ENCODE data around the gene PDCD2L. TPM values are rescaled to one million over a fixed set of nuclear protein-coding genes. Genes with fewer than 3 reads are reported as not detected.

PDCD2L gene
- total and polyA plus RNA-seq, 2 of the 8 experiments (the other 6 are each of a cell fraction or from before 2014, with no cell fraction given) = 51.5 to 78.1 TPM

DNA sequence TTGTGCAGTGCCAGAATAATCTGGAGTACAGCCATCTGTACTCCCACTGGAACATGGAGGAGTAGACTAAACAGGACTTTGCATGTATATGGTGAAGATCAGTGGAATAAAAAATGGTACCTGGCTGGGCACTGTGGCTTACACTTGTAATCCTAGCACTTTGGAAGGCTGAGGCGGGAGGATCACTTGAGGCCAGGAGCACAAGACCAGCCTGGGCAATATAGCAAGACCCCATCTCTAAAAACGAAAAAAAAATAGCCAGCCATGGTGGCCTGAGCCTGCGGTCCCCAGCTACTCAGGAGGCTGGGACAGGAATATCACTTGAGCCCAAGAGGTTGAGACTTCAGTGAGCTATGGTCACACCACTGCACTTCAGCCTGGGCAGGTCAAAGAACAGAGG, 44.0 kb downstream of the PDCD2L start:
- Histone ChIP-seq H3K4me2 (ENCODE audit: insufficient read depth in 1 of 2, low read depth in 2 of 2, low read length in 2 of 2) (no peak overlapping the region), H3K27ac (ENCODE audit: low read depth, low read length) (no peak overlapping the region), H2BK5ac (ENCODE audit: low read depth, low read length) (no peak overlapping the region), H3K4me1 (replicated peaks in 1 of 4; ENCODE audit: control insufficient read depth in 3 of 4, insufficient read depth in 4 of 4, low read length in 3 of 4) (no peaks in the 10 kb centered on the region), H3K79me1 (ENCODE audit: low read depth, low read length) (no peaks in the 10 kb centered on the region), H4K5ac (ENCODE audit: insufficient read length, low read depth, low read length) (no peak overlapping the region), H2BK12ac (ENCODE audit: low read depth, low read length) (no peak overlapping the region), H3K36me3 (ENCODE audit: control insufficient read depth in 2 of 4, insufficient read depth in 4 of 4, low read length in 3 of 4) (peaks cover 26 to 93% (median 68%) of the 10 kb centered on the region in 4 experiments), H3K23me2 (ENCODE audit: low read depth, low read length) (no peaks in the 10 kb centered on the region), H3K9me3 (ENCODE audit: insufficient read depth in 2 of 2, low read depth in 1 of 2, low read length in 1 of 2) (no peaks in the 10 kb centered on the region), H3K56ac (replicated peaks; ENCODE audit: insufficient read length, low read depth, low read length) (no peak overlapping the region), H3K27me3 (replicated peaks in 1 of 4; ENCODE audit: control insufficient read depth in 3 of 4, extremely low read depth in 1 of 4, insufficient read depth in 3 of 4, low read length in 3 of 4) (no peaks in the 10 kb centered on the region), H2BK120ac (replicated peaks; ENCODE audit: low read depth, low read length) (no peak overlapping the region), H4K91ac (replicated peaks; ENCODE audit: insufficient read length, low read length) (no peak overlapping the region), H2BK15ac (ENCODE audit: low read length) (no peak overlapping the region), H3K23ac (ENCODE audit: insufficient read length) (no peak overlapping the region), H3K14ac (ENCODE audit: insufficient read length) (no peak overlapping the region), H3K18ac (ENCODE audit: extremely low read depth, low read length) (no peak overlapping the region), H2AK5ac (ENCODE audit: low read depth, low read length) (no peak overlapping the region), H2BK20ac (ENCODE audit: low read length) (no peak overlapping the region), H3K4me3 (ENCODE audit: extremely low read depth in 1 of 4, insufficient read depth in 2 of 4, low read depth in 3 of 4, low read length in 4 of 4) (no peak overlapping the region), H4K20me1 (replicated peaks in 1 of 2; ENCODE audit: control insufficient read depth in 1 of 2, insufficient read depth in 2 of 2, low read length in 2 of 2) (peaks cover 2 to 9% of the 10 kb centered on the region in 2 experiments), H4K8ac (ENCODE audit: extremely low read depth, insufficient read depth, low read length) (no peak overlapping the region), H3K79me2 (ENCODE audit: control insufficient read depth in 1 of 2, insufficient read depth in 2 of 2, low read length in 2 of 2) (peaks cover 0 to 7% of the 10 kb centered on the region in 2 experiments; a peak in 2 of 4 replicates), H2AFZ (ENCODE audit: low read length) (no peak overlapping the region), H3K4ac (replicated peaks; ENCODE audit: insufficient read length, low read depth, low read length) (no peak overlapping the region), H3K9ac (replicated peaks in 1 of 4; ENCODE audit: extremely low read depth in 1 of 4, low read depth in 3 of 4, low read length in 3 of 4) (no peak overlapping the region)
- CTCF ChIA-PET (ENCODE audit: partially characterized antibody) = interaction anchor here (0.9 to 1.4 kb wide), 3 partner anchors 16 to 23 kb away, joined by 3 to 4 read pairs (median 4); no protein-coding TSS in a partner anchor
- no peak for DNase-seq (ENCODE audit: low read depth in 1 of 2, low spot score in 2 of 2)
- POLR2A ChIA-PET (ENCODE audit: partially characterized antibody) = interaction anchor here (0.6 to 0.7 kb wide), 2 partner anchors 10 to 11 kb away, joined by 3 to 4 read pairs; no protein-coding TSS in a partner anchor
- WGBS, 2 experiments (ENCODE audit: extremely low coverage in 1 of 2, insufficient coverage in 1 of 2, insufficient read length in 1 of 2, insufficient replicate concordance in 2 of 2, low coverage in 1 of 2, low lambda C conversion rate in 2 of 2, missing lambda C conversion rate in 1 of 2) = 91% methylated on average over 3 of the region's 3 CpGs; no CpG with 5 or more reads in 1 of the 2 experiments
- no peak for TF ChIP-seq TCF12 (IDR thresholded peaks at IDR 0.05; ENCODE audit: low read depth, low read length)
- FAIRE-seq = no peak
